ENCODE results near the gene MMP8.

MMP8 gene

DNA sequence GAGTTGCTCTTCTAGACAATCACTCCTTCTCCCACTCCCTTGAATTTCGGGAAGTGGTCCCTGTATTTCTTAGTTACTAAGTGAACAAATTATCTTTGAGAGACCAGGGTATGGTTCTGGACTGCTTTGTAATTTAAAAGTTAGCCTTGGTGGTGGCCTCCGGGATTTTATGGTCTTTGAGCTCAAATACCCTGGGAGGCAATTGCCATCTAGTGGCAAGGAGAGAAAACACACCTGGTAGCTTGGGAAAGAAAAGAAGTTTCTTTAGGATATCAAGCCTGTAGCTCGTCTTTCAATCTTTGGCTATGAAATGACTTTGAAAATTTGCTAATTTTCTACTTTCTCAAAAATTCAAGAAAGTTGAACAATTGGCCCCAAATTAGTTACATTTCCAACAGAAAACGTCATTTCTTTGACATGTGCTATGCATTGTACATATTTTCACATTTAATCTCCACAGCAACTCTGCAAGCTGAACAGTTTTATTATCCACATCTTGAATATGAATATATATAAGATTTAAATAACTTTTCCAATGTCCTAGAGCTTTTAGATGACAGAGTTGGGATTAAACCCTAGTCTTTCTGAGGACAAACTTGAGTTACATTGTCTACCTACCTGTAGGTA lies 58.3 kb downstream of the MMP8 start:
- DNase-seq (ENCODE audit: low spot score in 2 of 2) (no peak), ATAC-seq (replicated peaks; ENCODE audit: extremely low read depth, poor library complexity, severe bottlenecking) (no peak)
- Mint-ChIP-seq H3K36me3 (ENCODE audit: insufficient read depth) (peaks cover 2% of the 10 kb centered on the region), H3K27me3 (peaks cover 24% of the 10 kb centered on the region), H3K27ac (ENCODE audit: low read depth) (no peak overlapping the region), H3K9me3 (no peaks in the 10 kb centered on the region), H3K4me3 (no peak overlapping the region), H3K4me1 (no peaks in the 10 kb centered on the region)

DNA sequence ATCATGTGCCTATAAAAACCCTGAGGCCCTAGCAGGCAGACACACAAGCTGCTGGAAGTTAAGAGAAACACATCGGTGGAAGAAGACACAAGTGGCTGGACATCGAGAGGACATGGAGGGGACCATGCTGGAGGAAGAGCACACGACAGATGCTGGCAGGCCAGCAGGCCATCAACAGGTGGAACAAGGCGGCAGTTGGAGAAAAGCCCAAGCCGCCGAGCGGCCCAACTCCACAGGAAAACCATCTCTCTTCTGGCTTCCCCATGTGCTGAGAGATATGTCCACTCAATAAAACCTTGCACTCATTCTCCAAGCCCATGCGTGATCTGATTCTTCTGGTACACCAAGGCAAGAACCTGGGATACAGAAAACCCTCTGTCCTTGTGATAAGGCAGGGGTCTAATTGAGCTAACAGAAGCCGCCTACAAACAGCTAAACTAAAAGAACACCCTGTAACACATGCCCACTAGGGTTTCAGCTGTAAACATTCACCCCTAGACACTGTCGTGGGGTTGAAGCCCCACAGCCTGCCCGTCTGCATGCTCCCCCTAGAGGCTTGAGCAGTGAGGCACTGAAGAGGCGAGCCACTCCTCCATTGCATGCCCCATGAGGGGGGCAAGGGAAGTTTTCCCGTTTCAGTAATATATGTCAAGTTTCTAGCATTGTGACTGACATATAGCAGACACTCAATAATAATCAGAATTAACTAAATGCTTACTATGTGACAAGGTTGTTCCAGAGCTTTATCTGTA lies 60.6 kb downstream of the MMP8 start:
- Mint-ChIP-seq H3K27me3 (peaks cover 38% of the 10 kb centered on the region), H3K36me3 (ENCODE audit: insufficient read depth) (peaks cover 2% of the 10 kb centered on the region), H3K4me3 (no peak overlapping the region), H3K27ac (ENCODE audit: low read depth) (no peak overlapping the region), H3K9me3 (no peaks in the 10 kb centered on the region), H3K4me1 (no peaks in the 10 kb centered on the region)
- DNase-seq (ENCODE audit: low spot score in 2 of 2), result no peak
- ATAC-seq (replicated peaks; ENCODE audit: extremely low read depth, poor library complexity, severe bottlenecking), result no peak

DNA sequence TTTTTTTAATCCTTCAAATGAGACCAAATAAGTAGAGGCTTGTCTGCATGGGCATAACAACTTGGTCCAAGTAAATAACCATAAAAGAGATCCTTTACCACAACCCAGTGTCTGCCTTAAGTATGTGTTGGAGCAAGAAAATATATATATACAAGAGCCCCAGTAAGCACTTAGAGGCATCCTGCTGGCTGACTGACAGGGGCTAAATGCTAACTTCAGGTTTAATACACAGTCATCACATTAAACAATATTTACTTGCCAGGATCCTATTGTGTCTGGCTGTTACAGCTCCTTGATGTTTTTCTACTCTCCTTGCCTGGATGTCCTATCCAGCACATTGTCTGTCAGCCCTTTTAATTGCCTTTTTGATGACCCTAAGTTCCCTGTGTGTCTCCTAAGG lies 62.1 kb downstream of the MMP8 start:
- DNase-seq (ENCODE audit: low spot score in 2 of 2) (no peak), ATAC-seq (replicated peaks; ENCODE audit: extremely low read depth, poor library complexity, severe bottlenecking) (no peak)
- Mint-ChIP-seq H3K9me3 (no peaks in the 10 kb centered on the region), H3K36me3 (ENCODE audit: insufficient read depth) (peaks cover 2% of the 10 kb centered on the region), H3K4me1 (no peaks in the 10 kb centered on the region), H3K4me3 (no peak overlapping the region), H3K27me3 (peaks cover 50% of the 10 kb centered on the region), H3K27ac (ENCODE audit: low read depth) (no peak overlapping the region)
